OCI-LY1 (cell line): ENCODE measurements around the gene KCTD16.

Source experiments
- CTCF ChIP-seq: fragments of 200-600 bp; sonication (generic), shearing (Covaris generic); IDR thresholded peaks from 2 replicates; pipeline ENCODE4 v1.5.1; 2017; ENCODE audit warnings: mild to moderate bottlenecking, antibody characterized with exemption, low read length, moderate library complexity, mixed read lengths
- EZH2 ChIP-seq: fragments of 200-600 bp; sonication (generic), shearing (Covaris generic); IDR thresholded peaks from 2 replicates; pipeline ENCODE4 v1.8.0; 2017; ENCODE audit warnings: borderline replicate concordance, mixed run types, mild to moderate bottlenecking, antibody characterized with exemption, low read length, moderate library complexity, mixed read lengths

- TF ChIP-seq CTCF (no peak), EZH2 (no peak)
These were observed 35.5 kb downstream of the KCTD16 start for GRCh38 chr5:144206141-144206540.
